Loucy (cell line): ENCODE results near the gene IGLL1.

Experiments used
- H2AFZ ChIP-seq: fragments of 200-600 bp; sonication (generic); 2 replicates; pipeline ENCODE4 v1.6.0; 2016; ENCODE audit warnings: antibody characterized with exemption, mild to moderate bottlenecking, low read length, moderate library complexity
- H3F3A ChIP-seq: fragments of 200-600 bp; 2 replicates; pipeline ENCODE4 v1.6.0; 2016; ENCODE audit warnings: antibody characterized with exemption, low read depth, mild to moderate bottlenecking
- H3K27me3 ChIP-seq: fragments of 200-600 bp; sonication (generic); 2 replicates; pipeline ENCODE4 v1.6.1; 2014; ENCODE audit warnings: low read length, mild to moderate bottlenecking; ENCODE audit not compliant: insufficient read depth, poor library complexity, severe bottlenecking
- H3K36me3 ChIP-seq: fragments of 200-600 bp; sonication (generic); 2 replicates; pipeline ENCODE4 v1.6.1; 2016; ENCODE audit warnings: low read length; ENCODE audit not compliant: insufficient read depth
- H3K4me1 ChIP-seq: fragments of 200-600 bp; sonication (generic); 2 replicates; pipeline ENCODE4 v1.5.1; 2014; ENCODE audit warnings: low read length, mild to moderate bottlenecking; ENCODE audit not compliant: insufficient read depth, poor library complexity, severe bottlenecking
- H3K4me2 ChIP-seq: fragments of 200-600 bp; sonication (generic); 2 replicates; pipeline ENCODE4 v1.6.0; 2014; ENCODE audit warnings: antibody characterized with exemption, low read length, low read depth, mild to moderate bottlenecking; ENCODE audit not compliant: poor library complexity, severe bottlenecking
- H3K4me3 ChIP-seq: fragments of 200-600 bp; sonication (generic); 2 replicates; pipeline ENCODE4 v1.5.1; 2014; ENCODE audit warnings: low read length, mild to moderate bottlenecking, mixed read lengths; ENCODE audit not compliant: poor library complexity, severe bottlenecking
- H3K79me2 ChIP-seq: fragments of 200-600 bp; sonication (generic); 2 replicates; pipeline ENCODE4 v1.6.1; 2014; ENCODE audit warnings: low read length; ENCODE audit not compliant: insufficient read depth
- H3K9ac ChIP-seq: fragments of 200-600 bp; sonication (generic); 2 replicates; pipeline ENCODE4 v1.6.0; 2014; ENCODE audit warnings: mild to moderate bottlenecking, low read depth, low read length, moderate library complexity; ENCODE audit not compliant: poor library complexity, severe bottlenecking
- H3K9me2 ChIP-seq: fragments of 200-600 bp; sonication (generic); replicated peaks from 2 replicates; pipeline ENCODE4 v1.6.1; 2016; ENCODE audit warnings: low read depth, low read length, mixed read lengths
- H3K9me3 ChIP-seq: fragments of 200-600 bp; sonication (generic); 2 replicates; pipeline ENCODE4 v1.6.1; 2014; ENCODE audit warnings: mild to moderate bottlenecking, antibody characterized with exemption, low read length, low read depth; ENCODE audit not compliant: insufficient read depth
- H4K20me1 ChIP-seq: fragments of 200-600 bp; sonication (generic); 2 replicates; pipeline ENCODE4 v1.6.0; 2014; ENCODE audit warnings: antibody characterized with exemption, low read length, mild to moderate bottlenecking; ENCODE audit not compliant: insufficient read depth, poor library complexity, severe bottlenecking
- EZH2phosphoT487 ChIP-seq: fragments of 200-600 bp; IDR thresholded peaks from 2 replicates; pipeline ENCODE4 v1.6.1; 2018; ENCODE audit warnings: antibody characterized with exemption, mild to moderate bottlenecking, moderate library complexity, borderline replicate concordance
- TF ChIP-seq, protein P1 (sequence below): fragments of 200-600 bp; sonication (generic); conservative IDR thresholded peaks from 2 replicates; pipeline ENCODE4 v1.5.1; 2014; ENCODE audit warnings: mild to moderate bottlenecking, antibody characterized with exemption, low read length

The IGLL1 gene

DNA sequence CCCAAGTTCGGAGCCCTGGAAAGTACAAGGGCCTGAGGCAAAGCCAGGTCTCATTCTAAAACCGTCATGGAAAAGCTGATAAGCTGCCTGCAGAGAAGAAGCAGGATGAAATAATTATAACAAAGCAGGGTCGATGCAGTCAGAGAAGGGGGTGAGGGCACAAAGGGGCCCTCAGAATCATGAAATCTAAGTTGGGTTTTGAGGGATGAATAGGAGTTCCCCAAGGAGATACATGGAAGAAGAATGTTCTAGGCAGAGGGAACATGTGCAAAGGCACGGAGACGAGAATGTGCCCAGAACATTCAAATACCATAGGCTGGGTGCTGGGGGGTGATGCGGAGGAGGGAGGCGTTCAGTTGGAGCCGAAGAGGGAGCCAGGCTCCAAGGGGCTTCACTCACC lies 25.0 kb downstream of the IGLL1 start:
- Histone ChIP-seq H3K9me2 (no peaks in the 10 kb centered on the region), H3K9ac (no peak overlapping the region), H3K27me3 (no peaks in the 10 kb centered on the region), H3K36me3 (no peaks in the 10 kb centered on the region), H3F3A (no peaks in the 10 kb centered on the region), H2AFZ (no peak overlapping the region), H4K20me1 (no peaks in the 10 kb centered on the region), H3K4me2 (no peak overlapping the region), H3K4me3 (no peak overlapping the region), H3K79me2 (no peaks in the 10 kb centered on the region), H3K4me1 (no peaks in the 10 kb centered on the region), H3K9me3 (no peaks in the 10 kb centered on the region)
- TF ChIP-seq, protein P1, sequence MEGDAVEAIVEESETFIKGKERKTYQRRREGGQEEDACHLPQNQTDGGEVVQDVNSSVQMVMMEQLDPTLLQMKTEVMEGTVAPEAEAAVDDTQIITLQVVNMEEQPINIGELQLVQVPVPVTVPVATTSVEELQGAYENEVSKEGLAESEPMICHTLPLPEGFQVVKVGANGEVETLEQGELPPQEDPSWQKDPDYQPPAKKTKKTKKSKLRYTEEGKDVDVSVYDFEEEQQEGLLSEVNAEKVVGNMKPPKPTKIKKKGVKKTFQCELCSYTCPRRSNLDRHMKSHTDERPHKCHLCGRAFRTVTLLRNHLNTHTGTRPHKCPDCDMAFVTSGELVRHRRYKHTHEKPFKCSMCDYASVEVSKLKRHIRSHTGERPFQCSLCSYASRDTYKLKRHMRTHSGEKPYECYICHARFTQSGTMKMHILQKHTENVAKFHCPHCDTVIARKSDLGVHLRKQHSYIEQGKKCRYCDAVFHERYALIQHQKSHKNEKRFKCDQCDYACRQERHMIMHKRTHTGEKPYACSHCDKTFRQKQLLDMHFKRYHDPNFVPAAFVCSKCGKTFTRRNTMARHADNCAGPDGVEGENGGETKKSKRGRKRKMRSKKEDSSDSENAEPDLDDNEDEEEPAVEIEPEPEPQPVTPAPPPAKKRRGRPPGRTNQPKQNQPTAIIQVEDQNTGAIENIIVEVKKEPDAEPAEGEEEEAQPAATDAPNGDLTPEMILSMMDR, result no peak
- no peak for TF ChIP-seq EZH2phosphoT487

DNA sequence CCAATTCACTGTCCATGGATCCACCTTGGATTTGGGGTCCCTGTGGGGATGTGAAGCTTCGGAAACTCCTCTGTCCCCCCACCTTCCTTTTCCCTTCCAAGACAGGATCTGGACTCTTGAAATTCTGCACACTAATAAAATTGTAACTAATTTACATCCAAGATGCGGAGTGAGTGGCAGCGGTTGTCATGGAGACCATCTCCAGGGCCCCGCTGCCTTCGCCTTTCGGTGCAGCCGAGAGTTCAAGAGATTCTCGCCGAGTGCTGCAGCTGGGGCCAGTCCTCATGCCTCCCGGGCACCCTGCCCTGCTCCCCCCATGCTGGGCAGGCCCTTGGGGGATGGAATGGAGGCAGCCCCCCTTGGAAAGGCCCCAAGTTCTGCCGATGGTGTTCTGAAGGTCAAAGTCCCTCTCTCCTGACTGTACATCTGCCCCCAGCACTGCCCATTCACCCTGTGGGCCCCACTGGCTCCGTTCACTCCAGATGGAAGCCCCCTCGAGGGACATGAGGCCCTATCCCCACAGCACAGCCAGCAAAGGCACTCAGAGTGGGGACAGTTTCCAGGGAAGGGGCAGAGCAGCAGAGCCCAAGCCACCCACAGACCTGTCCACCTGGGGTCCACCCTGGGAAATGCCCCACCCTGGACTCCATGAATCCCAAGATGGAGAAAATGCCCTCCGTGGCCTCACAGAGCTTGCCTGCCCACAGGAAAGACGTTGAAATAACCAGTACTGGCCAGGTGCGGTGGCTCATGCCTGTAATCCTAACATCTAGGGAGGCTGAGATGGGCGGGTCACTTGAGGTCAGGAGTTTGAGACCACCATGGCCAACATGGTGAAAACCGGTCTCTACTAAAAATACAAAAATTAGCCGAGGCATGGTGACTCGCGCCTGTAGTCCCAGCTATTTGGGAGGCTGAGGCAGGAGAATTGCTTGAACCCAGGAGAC lies 25.9 kb downstream of the IGLL1 start:
- Histone ChIP-seq H3K27me3 (no peaks in the 10 kb centered on the region), H3K4me1 (no peaks in the 10 kb centered on the region), H3K9me2 (no peaks in the 10 kb centered on the region), H2AFZ (no peak overlapping the region), H3K79me2 (no peaks in the 10 kb centered on the region), H3K9me3 (no peaks in the 10 kb centered on the region; the same call in 1 of the 2 replicates), H3K4me2 (no peak overlapping the region), H3K9ac (no peak overlapping the region), H4K20me1 (no peaks in the 10 kb centered on the region), H3K36me3 (no peaks in the 10 kb centered on the region), H3F3A (no peaks in the 10 kb centered on the region), H3K4me3 (no peak overlapping the region)
- TF ChIP-seq EZH2phosphoT487, result no peak
- TF ChIP-seq, protein P1, result no peak

DNA sequence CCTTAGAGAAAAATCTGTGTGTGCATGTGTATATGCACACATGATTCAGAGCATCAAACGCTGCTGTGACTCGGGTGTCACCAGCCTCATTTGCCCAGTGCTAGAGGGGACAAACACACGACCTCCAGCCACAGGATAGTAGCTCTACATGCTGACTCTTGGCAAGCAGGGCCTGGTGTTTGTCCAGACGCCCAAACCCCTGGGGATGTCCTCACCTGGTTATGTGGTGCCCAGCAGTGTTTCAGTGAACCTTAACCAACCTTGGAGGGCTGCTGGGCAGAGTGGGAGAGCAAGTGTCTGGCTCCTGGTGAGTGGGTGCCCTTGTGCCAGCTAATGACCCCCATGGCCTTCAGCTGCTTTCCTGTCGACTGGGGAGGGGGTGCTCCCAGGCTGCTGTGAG lies 26.7 kb downstream of the IGLL1 start:
- peaks cover 4% of the 10 kb centered on the region; the same call in 1 of the 2 replicates for H3K9me3 ChIP-seq
- no peak overlapping the region for H3K4me3 ChIP-seq
- no peaks in the 10 kb centered on the region for H3F3A ChIP-seq
- TF ChIP-seq, protein P1, result no peak
- no peak for TF ChIP-seq EZH2phosphoT487
- H4K20me1 ChIP-seq, result no peaks in the 10 kb centered on the region
- no peak overlapping the region for H3K9ac ChIP-seq
- no peaks in the 10 kb centered on the region for H3K27me3 ChIP-seq
- no peaks in the 10 kb centered on the region for H3K9me2 ChIP-seq
- no peaks in the 10 kb centered on the region for H3K4me1 ChIP-seq
- no peaks in the 10 kb centered on the region for H3K36me3 ChIP-seq
- no peaks in the 10 kb centered on the region for H3K79me2 ChIP-seq
- H3K4me2 ChIP-seq, result no peak overlapping the region
- H2AFZ ChIP-seq, result no peak overlapping the region
